ENCODE data around the gene ANGPTL8. TPM values are rescaled to one million over a fixed set of nuclear protein-coding genes. Genes with fewer than 3 reads are reported as not detected.
A peak's percentile ranks its signal among the peaks of the same experiment; 100 is the strongest.

Gene ANGPTL8, protein sequence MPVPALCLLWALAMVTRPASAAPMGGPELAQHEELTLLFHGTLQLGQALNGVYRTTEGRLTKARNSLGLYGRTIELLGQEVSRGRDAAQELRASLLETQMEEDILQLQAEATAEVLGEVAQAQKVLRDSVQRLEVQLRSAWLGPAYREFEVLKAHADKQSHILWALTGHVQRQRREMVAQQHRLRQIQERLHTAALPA
- total RNA-seq: 10 to 100 TPM; 32.4 to 33.9 TPM
- polyA plus RNA-seq: 100 to 1,000 TPM; 101 to 107 TPM

DNA sequence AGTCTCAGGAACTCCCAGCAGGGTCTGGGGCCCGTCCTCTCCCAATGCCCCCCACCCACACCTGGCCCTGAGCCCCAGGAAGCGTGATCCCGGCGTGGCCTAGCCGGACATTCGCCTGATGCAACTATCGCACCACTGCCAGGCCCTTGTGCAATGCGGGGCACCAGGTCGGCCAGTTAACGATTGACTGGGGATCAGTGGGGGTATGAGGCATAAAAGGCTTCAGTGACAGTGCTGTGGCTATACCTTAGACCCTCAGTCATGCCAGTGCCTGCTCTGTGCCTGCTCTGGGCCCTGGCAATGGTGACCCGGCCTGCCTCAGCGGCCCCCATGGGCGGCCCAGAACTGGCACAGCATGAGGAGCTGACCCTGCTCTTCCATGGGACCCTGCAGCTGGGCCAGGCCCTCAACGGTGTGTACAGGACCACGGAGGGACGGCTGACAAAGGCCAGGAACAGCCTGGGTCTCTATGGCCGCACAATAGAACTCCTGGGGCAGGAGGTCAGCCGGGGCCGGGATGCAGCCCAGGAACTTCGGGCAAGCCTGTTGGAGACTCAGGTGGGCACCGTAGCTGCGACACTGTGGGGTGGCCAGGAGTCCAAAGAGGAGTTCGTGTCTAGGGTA, at the start of gene ANGPTL8:
Gene ANGPTL8, plus strand, starts transcription at position 243 of the 624 bp plus-strand sequence. Its CDS starts 19 bp downstream, at position 262.
- Histone ChIP-seq H3K4me1 (ENCODE audit: control insufficient read depth in 4 of 4, insufficient read depth in 4 of 4, low read length in 3 of 4) (peaks cover 12 to 66% (median 46%) of the 10 kb centered on the region in 4 donors), H3K27me3 (ENCODE audit: control insufficient read depth in 4 of 4, insufficient read depth in 4 of 4, low read length in 3 of 4) (no peaks in the 10 kb centered on the region), H3K36me3 (ENCODE audit: control insufficient read depth in 4 of 4, insufficient read depth in 3 of 4, low read depth in 1 of 4, low read length in 3 of 4) (peaks cover 0 to 6% (median 3%) of the 10 kb centered on the region in 4 donors), H3K27ac (ENCODE audit: low read depth in 1 of 2, low read length in 2 of 2) (peak within 1 kb of the TSS; percentile 90 to 97), H3K9me3 (ENCODE audit: control insufficient read depth in 4 of 4, low read length in 3 of 4) (no peaks in the 10 kb centered on the region), H3K4me3 (ENCODE audit: low read depth in 1 of 3, low read length in 3 of 3) (peak within 1 kb of the TSS; percentile 63 to 85 (median 70)), H3K9ac (ENCODE audit: low read depth in 1 of 2, low read length in 2 of 2) (peak within 1 kb of the TSS; percentile 67 to 85)
- 45% methylated on average over 23 of the region's 23 CpGs for WGBS
- peak; percentile 74 for DNase-seq (ENCODE audit: low spot score)
- TF ChIP-seq, protein P1, sequence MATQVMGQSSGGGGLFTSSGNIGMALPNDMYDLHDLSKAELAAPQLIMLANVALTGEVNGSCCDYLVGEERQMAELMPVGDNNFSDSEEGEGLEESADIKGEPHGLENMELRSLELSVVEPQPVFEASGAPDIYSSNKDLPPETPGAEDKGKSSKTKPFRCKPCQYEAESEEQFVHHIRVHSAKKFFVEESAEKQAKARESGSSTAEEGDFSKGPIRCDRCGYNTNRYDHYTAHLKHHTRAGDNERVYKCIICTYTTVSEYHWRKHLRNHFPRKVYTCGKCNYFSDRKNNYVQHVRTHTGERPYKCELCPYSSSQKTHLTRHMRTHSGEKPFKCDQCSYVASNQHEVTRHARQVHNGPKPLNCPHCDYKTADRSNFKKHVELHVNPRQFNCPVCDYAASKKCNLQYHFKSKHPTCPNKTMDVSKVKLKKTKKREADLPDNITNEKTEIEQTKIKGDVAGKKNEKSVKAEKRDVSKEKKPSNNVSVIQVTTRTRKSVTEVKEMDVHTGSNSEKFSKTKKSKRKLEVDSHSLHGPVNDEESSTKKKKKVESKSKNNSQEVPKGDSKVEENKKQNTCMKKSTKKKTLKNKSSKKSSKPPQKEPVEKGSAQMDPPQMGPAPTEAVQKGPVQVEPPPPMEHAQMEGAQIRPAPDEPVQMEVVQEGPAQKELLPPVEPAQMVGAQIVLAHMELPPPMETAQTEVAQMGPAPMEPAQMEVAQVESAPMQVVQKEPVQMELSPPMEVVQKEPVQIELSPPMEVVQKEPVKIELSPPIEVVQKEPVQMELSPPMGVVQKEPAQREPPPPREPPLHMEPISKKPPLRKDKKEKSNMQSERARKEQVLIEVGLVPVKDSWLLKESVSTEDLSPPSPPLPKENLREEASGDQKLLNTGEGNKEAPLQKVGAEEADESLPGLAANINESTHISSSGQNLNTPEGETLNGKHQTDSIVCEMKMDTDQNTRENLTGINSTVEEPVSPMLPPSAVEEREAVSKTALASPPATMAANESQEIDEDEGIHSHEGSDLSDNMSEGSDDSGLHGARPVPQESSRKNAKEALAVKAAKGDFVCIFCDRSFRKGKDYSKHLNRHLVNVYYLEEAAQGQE (IDR thresholded peaks at IDR 0.05): peak; percentile 85
- TF ChIP-seq ATF3 (IDR thresholded peaks at IDR 0.05): peak; percentile 94
- TF ChIP-seq JUND (IDR thresholded peaks at IDR 0.05): peak; percentile 40 to 76
- peak; percentile 77 to 88 for TF ChIP-seq HNF4A (conservative IDR thresholded peaks at IDR 0.05)
- TF ChIP-seq RAD21 (IDR thresholded peaks at IDR 0.05): peak in 1 of 2 donors; percentile 3
- TF ChIP-seq TAF1 (conservative IDR thresholded peaks at IDR 0.05): peak; percentile 94
- TF ChIP-seq NR2F2 (IDR thresholded peaks at IDR 0.05): peak; percentile 80
- peak; percentile 93 to 98 for TF ChIP-seq RXRA (IDR thresholded peaks at IDR 0.05)
- TF ChIP-seq MAX (IDR thresholded peaks at IDR 0.05): peak; percentile 87
- no peak for TF ChIP-seq FOXA2 (IDR thresholded peaks at IDR 0.05)
- TF ChIP-seq SP1 (IDR thresholded peaks at IDR 0.05): peak; percentile 88
- no peak for TF ChIP-seq HNF4G (IDR thresholded peaks at IDR 0.05)
- peak; percentile 90 for TF ChIP-seq YY1 (IDR thresholded peaks at IDR 0.05)
- TF ChIP-seq, protein P2, sequence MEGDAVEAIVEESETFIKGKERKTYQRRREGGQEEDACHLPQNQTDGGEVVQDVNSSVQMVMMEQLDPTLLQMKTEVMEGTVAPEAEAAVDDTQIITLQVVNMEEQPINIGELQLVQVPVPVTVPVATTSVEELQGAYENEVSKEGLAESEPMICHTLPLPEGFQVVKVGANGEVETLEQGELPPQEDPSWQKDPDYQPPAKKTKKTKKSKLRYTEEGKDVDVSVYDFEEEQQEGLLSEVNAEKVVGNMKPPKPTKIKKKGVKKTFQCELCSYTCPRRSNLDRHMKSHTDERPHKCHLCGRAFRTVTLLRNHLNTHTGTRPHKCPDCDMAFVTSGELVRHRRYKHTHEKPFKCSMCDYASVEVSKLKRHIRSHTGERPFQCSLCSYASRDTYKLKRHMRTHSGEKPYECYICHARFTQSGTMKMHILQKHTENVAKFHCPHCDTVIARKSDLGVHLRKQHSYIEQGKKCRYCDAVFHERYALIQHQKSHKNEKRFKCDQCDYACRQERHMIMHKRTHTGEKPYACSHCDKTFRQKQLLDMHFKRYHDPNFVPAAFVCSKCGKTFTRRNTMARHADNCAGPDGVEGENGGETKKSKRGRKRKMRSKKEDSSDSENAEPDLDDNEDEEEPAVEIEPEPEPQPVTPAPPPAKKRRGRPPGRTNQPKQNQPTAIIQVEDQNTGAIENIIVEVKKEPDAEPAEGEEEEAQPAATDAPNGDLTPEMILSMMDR (IDR thresholded peaks at IDR 0.05; ENCODE audit: low read depth, low read length, missing input control): no peak
- peak in 1 of 2 donors; percentile 46 for TF ChIP-seq EGR1 (IDR thresholded peaks at IDR 0.05; ENCODE audit: low read depth in 2 of 2)
- TF ChIP-seq ZBTB33 (IDR thresholded peaks at IDR 0.05): peak; percentile 92
- peak; percentile 75 for TF ChIP-seq FOXA1 (IDR thresholded peaks at IDR 0.05)
- TF ChIP-seq GABPA (IDR thresholded peaks at IDR 0.05 in 1 of 2, conservative IDR thresholded peaks at IDR 0.05 in 1 of 2): peak in 1 of 2 donors; percentile 57
